IMR-90 (cell line): ENCODE data around the gene RNF19B. TPM values are rescaled to one million over a fixed set of nuclear protein-coding genes. Genes with fewer than 3 reads are reported as not detected.

Experiments used
- ATAC-seq: fragments of 200-7000 bp; cut with Tn5 transposase; 2 replicates; pipeline ENCODE4 v1.9.1; 2020; ENCODE audit warnings: low read depth, mild to moderate bottlenecking, moderate library complexity
- BruUV-seq: library from RNA; stranded (reverse); fragments of 400-500 nt; replicated peaks from 2 replicates; lab custom pipeline; 2021; lab: Mats Ljungman, UMichigan
- CTCF ChIA-PET: fragments of 300-600 bp; formaldehyde crosslinking; extraction: SDS; loops from one replicate; lab custom pipeline; 2021; ENCODE audit warnings: antibody characterized with exemption; lab: Yijun Ruan, JAX
- POLR2A ChIA-PET: fragments of 300-600 bp; sonication (Branson Sonifier 250); formaldehyde crosslinking; loops from one replicate; lab custom pipeline; 2022; ENCODE audit warnings: antibody characterized with exemption; ENCODE audit not compliant: unreplicated experiment; lab: Charles Lee
- DNase-seq: peaks from one replicate; pipeline ENCODE4 v3.0.0; 2013
- H2AFZ ChIP-seq: replicated peaks from 2 replicates; pipeline ENCODE3; 2013; ENCODE audit warnings: low read length, mild to moderate bottlenecking; ENCODE audit not compliant: poor library complexity
- H2AK5ac ChIP-seq: 2 replicates; pipeline ENCODE4 v1.6.1; 2013; ENCODE audit warnings: low read depth, low read length, inconsistent platforms
- H2AK9ac ChIP-seq: replicated peaks from 2 replicates; pipeline ENCODE3; 2013; ENCODE audit warnings: mild to moderate bottlenecking, low read depth, low read length, moderate library complexity; ENCODE audit not compliant: poor library complexity
- H2BK120ac ChIP-seq: 2 replicates; pipeline ENCODE4 v1.6.1; 2013; ENCODE audit warnings: low read depth, low read length, inconsistent platforms
- H2BK15ac ChIP-seq: 3 replicates; pipeline ENCODE4 v1.6.1; 2013; ENCODE audit warnings: low read depth, low read length, inconsistent platforms
- H2BK20ac ChIP-seq: 2 replicates; pipeline ENCODE4 v1.6.1; 2013; ENCODE audit warnings: low read depth, mild to moderate bottlenecking, inconsistent platforms, low read length, moderate library complexity
- H2BK5ac ChIP-seq: 2 replicates; pipeline ENCODE4 v1.6.1; 2013; ENCODE audit warnings: mild to moderate bottlenecking, low read depth, low read length, inconsistent platforms; ENCODE audit not compliant: poor library complexity, severe bottlenecking
- H3K14ac ChIP-seq: replicated peaks from 2 replicates; pipeline ENCODE4 v1.6.1; 2013; ENCODE audit warnings: low read depth, low read length, inconsistent platforms
- H3K18ac ChIP-seq: 2 replicates; pipeline ENCODE4 v1.6.1; 2013; ENCODE audit warnings: low read depth, low read length, control low read depth
- H3K23ac ChIP-seq: 2 replicates; pipeline ENCODE4 v1.6.1; 2013; ENCODE audit warnings: low read depth, low read length, inconsistent platforms
- H3K27ac ChIP-seq: 2 replicates; pipeline ENCODE4 v1.5.1; 2013; ENCODE audit warnings: mild to moderate bottlenecking, control low read depth, low read length; ENCODE audit not compliant: insufficient read depth
- H3K27me3 ChIP-seq: 2 replicates; pipeline ENCODE4 v1.6.1; 2013; ENCODE audit warnings: low read length; ENCODE audit not compliant: control insufficient read depth, insufficient read depth
- H3K36me3 ChIP-seq: 2 replicates; pipeline ENCODE4 v1.6.1; 2013; ENCODE audit warnings: low read length, mixed read lengths; ENCODE audit not compliant: control insufficient read depth, insufficient read depth
- H3K4ac ChIP-seq: 2 replicates; pipeline ENCODE4 v1.6.1; 2013; ENCODE audit warnings: low read depth, low read length, inconsistent platforms
- H3K4me1 ChIP-seq: 2 replicates; pipeline ENCODE4 v1.6.1; 2013; ENCODE audit warnings: low read length, mixed read lengths; ENCODE audit not compliant: control insufficient read depth, insufficient read depth
- H3K4me2 ChIP-seq: 2 replicates; pipeline ENCODE4 v1.6.1; 2013; ENCODE audit warnings: low read depth, mild to moderate bottlenecking, control low read depth, low read length, moderate library complexity
- H3K4me3 ChIP-seq: 2 replicates; pipeline ENCODE4 v1.5.1; 2013; ENCODE audit warnings: low read depth, mild to moderate bottlenecking, control low read depth, low read length, moderate library complexity; ENCODE audit not compliant: insufficient read depth
- H3K56ac ChIP-seq: 2 replicates; pipeline ENCODE4 v1.6.1; 2013; ENCODE audit warnings: low read length, inconsistent platforms; ENCODE audit not compliant: insufficient read depth; ENCODE audit errors: extremely low read depth
- H3K79me1 ChIP-seq, 2 experiments: 2 replicates each; pipeline ENCODE4 v1.6.1; 2013; ENCODE audit warnings: low read length in 2 of 2, inconsistent platforms in 1 of 2, low read depth in 1 of 2
- H3K9ac ChIP-seq: 2 replicates; pipeline ENCODE4 v1.6.1; 2013; ENCODE audit warnings: low read depth, low read length, control low read depth
- H3K9me1 ChIP-seq: 2 replicates; pipeline ENCODE4 v1.6.1; 2013; ENCODE audit warnings: low read length, inconsistent platforms; ENCODE audit not compliant: insufficient read depth
- H3K9me3 ChIP-seq: 2 replicates; pipeline ENCODE4 v1.6.1; 2013; ENCODE audit warnings: low read length; ENCODE audit not compliant: control insufficient read depth, insufficient read depth
- H4K20me1 ChIP-seq: 2 replicates; pipeline ENCODE4 v1.6.1; 2013; ENCODE audit warnings: low read length, inconsistent platforms; ENCODE audit not compliant: insufficient read depth
- H4K5ac ChIP-seq: 2 replicates; pipeline ENCODE4 v1.6.1; 2013; ENCODE audit warnings: mild to moderate bottlenecking, low read depth, low read length, control low read depth
- H4K8ac ChIP-seq, 2 experiments: 2 replicates each; pipeline ENCODE4 v1.6.1; 2013; ENCODE audit warnings: low read depth in 2 of 2, low read length in 2 of 2, control low read depth in 1 of 2, inconsistent platforms in 1 of 2
- H4K91ac ChIP-seq: 2 replicates; pipeline ENCODE4 v1.6.1; 2013; ENCODE audit warnings: low read depth, low read length, inconsistent platforms; ENCODE audit not compliant: insufficient read depth
- BHLHE40 ChIP-seq: fragments of 150-350 bp; IDR thresholded peaks from 2 replicates; pipeline ENCODE4 v1.6.1; 2016; ENCODE audit warnings: mild to moderate bottlenecking, low read depth, low read length
- CEBPB ChIP-seq: IDR thresholded peaks from 2 replicates; pipeline ENCODE4 v1.6.1; 2012; ENCODE audit warnings: low read depth, low read length, improper control_type of control experiment
- CHD1 ChIP-seq: IDR thresholded peaks from 2 replicates; pipeline ENCODE4 v1.6.1; 2012; ENCODE audit warnings: low read depth, low read length, improper control_type of control experiment
- CTCF ChIP-seq: conservative IDR thresholded peaks from 2 replicates; pipeline ENCODE4 v1.5.1; 2012; ENCODE audit warnings: mild to moderate bottlenecking, low read depth, low read length, improper control_type of control experiment
- ELK1 ChIP-seq: fragments of 150-350 bp; IDR thresholded peaks from 2 replicates; pipeline ENCODE4 v1.6.1; 2016; ENCODE audit warnings: low read depth, mild to moderate bottlenecking, low read length, moderate library complexity, borderline replicate concordance
- FOS ChIP-seq: fragments of 150-350 bp; IDR thresholded peaks from 2 replicates; pipeline ENCODE4 v1.6.1; 2016; ENCODE audit warnings: low read depth, low read length
- MAFK ChIP-seq: IDR thresholded peaks from 2 replicates; pipeline ENCODE4 v1.6.1; 2012; ENCODE audit warnings: low read depth, low read length, improper control_type of control experiment
- MAZ ChIP-seq: IDR thresholded peaks from 2 replicates; pipeline ENCODE4 v1.6.1; 2012; ENCODE audit warnings: low read depth, mild to moderate bottlenecking, low read length, improper control_type of control experiment, moderate library complexity, borderline replicate concordance
- MXI1 ChIP-seq: IDR thresholded peaks from 2 replicates; pipeline ENCODE4 v1.6.1; 2012; ENCODE audit warnings: low read depth, mild to moderate bottlenecking, low read length, moderate library complexity, borderline replicate concordance
- NFE2L2 ChIP-seq: fragments of 150-350 bp; IDR thresholded peaks from 2 replicates; pipeline ENCODE4 v1.6.1; 2016; ENCODE audit warnings: low read depth, mild to moderate bottlenecking, low read length
- POLR2A ChIP-seq: IDR thresholded peaks from 2 replicates; pipeline ENCODE4 v1.6.1; 2012; ENCODE audit warnings: mild to moderate bottlenecking, low read depth, low read length
- RAD21 ChIP-seq: IDR thresholded peaks from 2 replicates; pipeline ENCODE4 v1.6.1; 2012; ENCODE audit warnings: low read length, improper control_type of control experiment
- RCOR1 ChIP-seq: IDR thresholded peaks from 2 replicates; pipeline ENCODE4 v1.6.1; 2012; ENCODE audit warnings: mild to moderate bottlenecking, low read length, improper control_type of control experiment; ENCODE audit not compliant: insufficient replicate concordance
- RFX5 ChIP-seq: IDR thresholded peaks from 2 replicates; pipeline ENCODE4 v1.8.0; 2012; ENCODE audit warnings: low read depth, mild to moderate bottlenecking, low read length, moderate library complexity
- SMC3 ChIP-seq: fragments of 150-350 bp; IDR thresholded peaks from 2 replicates; pipeline ENCODE4 v1.6.1; 2016; ENCODE audit warnings: low read depth, mild to moderate bottlenecking, antibody characterized with exemption, low read length, moderate library complexity
- USF2 ChIP-seq: fragments of 150-350 bp; IDR thresholded peaks from 2 replicates; pipeline ENCODE4 v1.6.1; 2017; ENCODE audit warnings: mild to moderate bottlenecking, antibody characterized with exemption, low read length, low read depth
- WGBS, 2 experiments: methylation state at CpG; one replicate each; pipeline versions ENCODE4 v1.1.5 to v1.1.7; 2013; ENCODE audit warnings: missing lambda C conversion rate in 2 of 2; ENCODE audit not compliant: insufficient read length in 1 of 2; ENCODE audit errors: extremely low coverage in 2 of 2; 5-methylcytosine and 5-hydroxymethylcytosine counted together
- dilution Hi-C: fragments of 300-500 bp; cut with HindIII; formaldehyde crosslinking; loops from one replicate; pipeline ENCODE4 v1.14.3; 2018; ENCODE audit warnings: low sequenced_read_pairs; ENCODE audit not compliant: unreplicated experiment
- in situ Hi-C: fragments of 300-500 bp; cut with MboI; formaldehyde crosslinking; loops from 3 replicates; pipeline ENCODE4 v1.14.3; 2019; ENCODE audit warnings: low sequenced_read_pairs, inconsistent platforms, mixed read lengths
- intact Hi-C: fragments of 100-400 bp; cut with micrococcal nuclease; formaldehyde crosslinking; loops from 2 replicates; pipeline ENCODE4 v1.10.0; 2022
- polyA plus RNA-seq, 3 experiments: library from polyadenylated mRNA; depleted of rRNA; stranded (reverse); fragments of >200 nt; gene quantifications; 2 replicates each; pipeline ENCODE4 v1.2.3, GENCODE V29; 2012; ENCODE audit warnings: low replicate concordance in 1 of 3
- total RNA-seq: library from RNA; depleted of rRNA; stranded (reverse); fragments of >200 nt; gene quantifications from 2 replicates; pipeline ENCODE4 v1.2.3, GENCODE V29; 2012

The RNF19B gene
- total and polyA plus RNA-seq, 2 of the 4 experiments (the other 2 are of a cell fraction), result 10.0 to 11.6 TPM

- intact Hi-C loops, result no loop called here
- 40% methylated on average over 1 of the region's 1 CpG; no CpG with 5 or more reads in 1 of the 2 experiments for WGBS, 2 experiments
- DNase-seq (no peak), ATAC-seq (no peak)
- H2AK9ac ChIP-seq, result no peak overlapping the region
- no peak overlapping the region for H2AFZ ChIP-seq
- peaks cover 2 to 23% of the 10 kb centered on the region in 2 experiments for H3K79me1 ChIP-seq
- no peak overlapping the region for H3K23ac ChIP-seq
- no peak overlapping the region for H2AK5ac ChIP-seq
- no peak for TF ChIP-seq FOS
- no peak for TF ChIP-seq POLR2A
- no peak for TF ChIP-seq BHLHE40
- no peak for TF ChIP-seq ELK1
- TF ChIP-seq CEBPB, result no peak
- TF ChIP-seq CHD1, result no peak
- no peak for TF ChIP-seq MAFK
- no peak for TF ChIP-seq RFX5
- TF ChIP-seq RCOR1, result no peak
- no peak for TF ChIP-seq MXI1
- no peak for TF ChIP-seq RAD21
- no peak for TF ChIP-seq USF2
- no peak for TF ChIP-seq CTCF
- TF ChIP-seq SMC3, result no peak
- no peak for TF ChIP-seq NFE2L2
- TF ChIP-seq MAZ, result no peak
- dilution Hi-C loops, result no loop called here
- no peak overlapping the region for H3K56ac ChIP-seq
- BruUV-seq, result no TSS peak
- H3K36me3 ChIP-seq, result peaks cover 38% of the 10 kb centered on the region
- no peak overlapping the region for H2BK15ac ChIP-seq
- no peak overlapping the region for H3K4me2 ChIP-seq
- ChIA-PET CTCF (interaction anchor here (1.1 to 1.9 kb wide), 2 partner anchors 77 kb away, joined by 3 to 6 read pairs; no protein-coding TSS in a partner anchor), POLR2A (no interaction called here)
- H2BK5ac ChIP-seq, result no peak overlapping the region
- no peak overlapping the region for H3K9ac ChIP-seq
- H3K14ac ChIP-seq, result no peak overlapping the region
- no peaks in the 10 kb centered on the region for H3K9me3 ChIP-seq
- peaks cover 16% of the 10 kb centered on the region for H3K9me1 ChIP-seq
- H3K27ac ChIP-seq, result no peak overlapping the region
- H3K4me3 ChIP-seq, result no peak overlapping the region
- no peak overlapping the region for H3K18ac ChIP-seq
- no peak overlapping the region for H2BK120ac ChIP-seq
- H3K4me1 ChIP-seq, result peaks cover 20% of the 10 kb centered on the region
- peaks cover 10% of the 10 kb centered on the region; the same call in 1 of the 2 replicates for H4K20me1 ChIP-seq
- no peaks in the 10 kb centered on the region for H3K27me3 ChIP-seq
- no peak overlapping the region for H4K8ac ChIP-seq
- H4K5ac ChIP-seq, result no peak overlapping the region
- H4K91ac ChIP-seq, result no peak overlapping the region
- in situ Hi-C loops, result loop anchor here (5.0 kb wide), 1 partner anchor 77 kb away; no protein-coding TSS in a partner anchor
- H2BK20ac ChIP-seq, result no peak overlapping the region
- no peak overlapping the region for H3K4ac ChIP-seq
Measured at GRCh38 chr1:33009561-33009960, 45.0 kb upstream of the RNF19B start.
